DMS79 (cell line): Measurements from ENCODE around the gene CHN2.

Experiments used
- DNase-seq: peaks from one replicate; lab custom pipeline; 2025; lab: John Stamatoyannopoulos, UW

Gene CHN2

DNA sequence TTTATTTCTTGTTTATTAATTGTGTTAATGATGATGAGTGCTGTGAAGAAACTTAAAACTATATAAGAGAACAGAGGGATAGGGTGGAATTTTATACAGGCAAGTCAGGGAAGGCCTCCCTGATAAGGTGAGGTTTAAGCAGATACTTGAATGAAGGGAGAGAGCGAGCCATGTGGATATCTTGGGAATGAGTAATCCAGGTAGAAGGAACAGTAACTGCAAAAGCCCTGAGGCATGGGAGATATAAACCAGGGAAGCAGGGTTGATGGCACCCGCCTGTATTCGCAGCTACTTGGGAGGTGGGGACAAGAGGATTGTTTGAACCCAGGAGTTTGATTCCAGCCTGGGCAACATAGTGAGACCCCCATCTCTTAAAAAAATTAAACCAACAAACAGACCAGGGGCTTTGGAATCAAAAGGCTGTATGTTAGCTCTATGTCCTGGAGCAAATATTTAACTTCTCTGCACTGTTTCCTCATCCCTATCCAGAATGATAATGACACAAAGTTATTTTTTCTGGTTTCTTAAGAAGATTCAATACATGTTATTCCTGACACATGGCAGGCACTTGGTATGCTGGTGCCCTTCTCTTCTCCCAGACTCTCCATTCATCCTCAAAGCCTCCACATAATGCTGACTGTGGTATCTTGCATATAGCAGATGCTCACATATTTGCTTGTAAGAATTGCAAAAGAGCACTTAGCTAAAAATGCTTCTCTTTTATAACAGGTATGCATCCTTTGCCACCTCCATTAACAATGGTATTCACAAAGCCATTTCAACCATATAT, 169.3 kb downstream of the CHN2 start:
- no peak for DNase-seq

DNA sequence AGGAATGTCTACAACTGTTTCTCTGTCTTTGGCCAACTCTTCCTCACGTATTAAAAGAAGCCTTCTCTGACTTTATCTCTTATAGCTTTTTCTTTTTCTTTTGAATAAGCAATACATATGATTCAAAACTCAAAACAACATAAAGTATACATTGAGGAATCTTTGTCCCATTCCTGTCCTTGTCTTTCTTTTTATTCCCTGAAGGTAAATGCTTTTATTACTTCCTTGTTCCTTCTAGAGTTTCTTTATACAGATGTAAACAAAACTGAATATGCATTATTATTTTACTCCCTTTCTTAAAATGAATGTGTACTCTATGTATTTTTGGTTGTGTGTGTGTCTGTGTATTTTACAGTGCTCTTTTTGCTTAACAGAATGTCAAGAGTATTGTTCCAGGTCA, 170.1 kb downstream of the CHN2 start:
- no peak for DNase-seq

DNA sequence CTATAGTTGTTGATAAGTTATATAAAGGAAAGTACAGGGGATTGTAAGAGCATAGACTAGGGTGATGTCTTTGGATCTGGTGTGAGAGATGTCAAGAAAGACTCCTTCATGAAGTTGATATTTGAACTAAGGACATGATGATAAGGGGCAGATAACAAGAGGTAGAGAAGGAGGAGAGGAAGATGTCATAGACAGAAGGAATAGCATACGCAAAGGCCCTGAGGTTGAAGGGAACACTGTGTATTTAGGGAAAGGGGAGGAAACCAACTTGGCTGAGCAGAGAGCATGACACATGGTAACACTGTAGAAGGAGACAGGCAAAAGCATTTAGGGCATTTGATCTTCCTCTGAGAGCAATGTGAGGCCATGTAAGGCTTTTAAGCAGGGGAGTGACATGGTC, 170.8 kb downstream of the CHN2 start:
- no peak for DNase-seq

GRCh38 chr7:29367784-29368183, 173.2 kb downstream of the CHN2 start:
- no peak for DNase-seq

GRCh38 chr7:29369909-29370488, 175.4 kb downstream of the CHN2 start:
- no peak for DNase-seq

DNA sequence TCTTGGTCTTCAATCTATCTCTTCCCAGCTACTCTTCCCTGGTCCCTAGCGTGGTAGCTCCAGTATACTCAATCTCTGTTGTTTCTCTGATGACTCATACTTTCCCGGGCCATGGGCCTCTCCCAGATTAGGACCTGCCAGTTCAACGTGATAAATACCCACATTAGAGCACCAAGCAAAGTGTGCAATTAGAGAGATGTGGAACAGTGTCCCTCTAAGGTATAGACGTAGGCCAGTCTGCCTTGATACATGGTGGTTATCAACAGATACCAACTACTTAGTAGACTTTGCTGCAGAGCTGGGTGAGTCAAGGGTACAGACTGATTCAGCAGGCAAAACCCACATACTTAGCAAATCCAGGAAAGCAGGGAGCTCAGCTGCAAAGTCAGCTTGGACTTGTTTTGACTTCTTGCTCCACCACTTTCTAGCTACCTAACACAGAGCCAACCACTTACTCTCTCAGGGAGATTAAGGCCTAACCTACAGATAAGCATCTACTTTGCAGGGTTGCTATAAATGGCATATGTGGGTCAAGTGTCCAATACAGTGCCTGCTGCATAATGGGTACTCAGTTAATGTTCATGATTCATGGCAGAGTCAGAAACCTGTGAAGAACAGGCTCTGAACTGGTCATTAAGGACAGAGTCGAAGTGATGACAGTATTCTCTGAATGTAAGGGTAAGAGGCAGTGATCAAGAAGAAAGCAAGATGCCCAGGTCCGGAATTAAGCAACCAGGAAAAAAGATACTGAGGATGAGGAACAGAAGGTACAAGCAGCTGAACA, 176.1 kb downstream of the CHN2 start:
- DNase-seq, result no peak

- no peak for DNase-seq
Observed at GRCh38 chr7:29371472-29371871, 176.9 kb downstream of the CHN2 start.

DNA sequence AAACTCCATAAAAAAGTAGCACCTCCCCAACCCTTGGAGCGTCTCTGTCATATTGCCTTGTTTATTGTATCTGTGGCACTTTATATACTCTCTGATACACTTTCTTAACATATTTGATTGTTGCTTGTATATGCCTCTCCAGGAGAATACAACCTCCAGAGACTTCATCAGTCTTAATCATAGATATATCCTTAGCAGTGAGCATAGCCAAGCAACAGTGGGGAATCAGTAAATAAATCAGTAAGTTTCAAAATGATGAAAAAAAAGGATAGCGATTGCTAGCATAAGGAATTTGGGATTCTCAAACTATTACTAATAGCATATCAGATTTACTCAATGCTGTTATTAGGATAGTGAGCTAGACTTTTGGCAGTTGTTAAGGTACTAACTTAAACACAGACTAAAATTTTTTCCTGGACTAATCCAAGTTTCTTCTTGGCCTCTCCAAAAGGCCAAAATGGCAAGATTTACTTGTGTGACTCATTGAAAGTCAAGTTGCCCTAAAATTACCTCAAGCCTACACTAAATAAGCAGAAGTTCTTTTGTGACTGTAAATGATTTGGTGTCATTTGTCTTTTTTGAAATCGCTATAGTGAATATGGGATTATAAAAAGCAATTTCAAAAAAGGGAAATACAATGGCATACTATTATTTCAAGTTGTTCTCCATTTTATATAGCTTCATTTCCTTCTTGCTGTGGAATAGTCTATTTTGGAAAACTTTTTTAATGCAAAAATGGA, 177.9 kb downstream of the CHN2 start:
- DNase-seq, result no peak

DNA sequence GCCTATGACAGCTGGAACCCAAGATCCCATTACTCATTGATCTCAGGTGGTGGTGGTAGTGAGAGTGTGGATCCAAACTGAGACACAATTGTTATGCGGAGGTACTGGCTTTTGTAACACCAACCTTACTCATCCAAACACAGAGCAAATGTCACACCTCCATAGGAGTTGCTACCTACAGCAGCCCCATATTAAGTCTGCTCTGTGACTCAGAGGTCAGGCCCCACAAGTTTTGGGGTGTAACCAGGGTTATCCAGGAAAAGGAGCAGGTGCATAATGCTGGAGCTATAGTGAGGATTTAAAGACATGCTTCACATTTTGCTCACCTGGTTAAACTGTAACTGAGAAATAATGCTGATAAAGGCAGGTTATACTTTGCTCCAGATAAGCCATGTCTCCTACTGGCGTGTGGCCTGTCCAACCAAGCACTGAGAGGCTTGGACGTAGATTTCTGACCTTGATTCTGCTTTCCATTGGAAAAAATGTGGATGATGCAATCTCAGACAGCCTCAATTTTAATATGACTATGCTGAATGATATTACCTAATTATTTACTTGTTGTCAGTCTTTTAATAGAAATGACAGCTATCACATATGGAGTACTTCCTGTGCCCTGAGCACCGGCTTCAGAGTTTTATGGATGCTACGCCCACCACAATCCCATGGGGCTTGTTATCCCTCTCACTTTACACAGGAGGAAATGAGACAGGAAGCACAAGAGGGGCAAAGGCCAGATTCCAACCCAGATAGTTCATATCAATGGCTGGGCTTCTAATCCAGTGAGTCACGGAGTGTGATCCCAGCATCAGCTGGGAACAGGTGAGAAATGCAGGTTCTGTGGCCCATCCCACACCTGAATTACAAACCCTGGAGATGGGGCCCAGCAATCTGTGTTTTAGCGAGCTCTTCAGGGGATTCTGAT, 181.3 kb downstream of the CHN2 start:
- no peak for DNase-seq

- DNase-seq, result no peak
Observed at GRCh38 chr7:29377718-29378117, 183.1 kb downstream of the CHN2 start.

- no peak for DNase-seq
Observed at GRCh38 chr7:29379551-29379950, 185.0 kb downstream of the CHN2 start.

DNA sequence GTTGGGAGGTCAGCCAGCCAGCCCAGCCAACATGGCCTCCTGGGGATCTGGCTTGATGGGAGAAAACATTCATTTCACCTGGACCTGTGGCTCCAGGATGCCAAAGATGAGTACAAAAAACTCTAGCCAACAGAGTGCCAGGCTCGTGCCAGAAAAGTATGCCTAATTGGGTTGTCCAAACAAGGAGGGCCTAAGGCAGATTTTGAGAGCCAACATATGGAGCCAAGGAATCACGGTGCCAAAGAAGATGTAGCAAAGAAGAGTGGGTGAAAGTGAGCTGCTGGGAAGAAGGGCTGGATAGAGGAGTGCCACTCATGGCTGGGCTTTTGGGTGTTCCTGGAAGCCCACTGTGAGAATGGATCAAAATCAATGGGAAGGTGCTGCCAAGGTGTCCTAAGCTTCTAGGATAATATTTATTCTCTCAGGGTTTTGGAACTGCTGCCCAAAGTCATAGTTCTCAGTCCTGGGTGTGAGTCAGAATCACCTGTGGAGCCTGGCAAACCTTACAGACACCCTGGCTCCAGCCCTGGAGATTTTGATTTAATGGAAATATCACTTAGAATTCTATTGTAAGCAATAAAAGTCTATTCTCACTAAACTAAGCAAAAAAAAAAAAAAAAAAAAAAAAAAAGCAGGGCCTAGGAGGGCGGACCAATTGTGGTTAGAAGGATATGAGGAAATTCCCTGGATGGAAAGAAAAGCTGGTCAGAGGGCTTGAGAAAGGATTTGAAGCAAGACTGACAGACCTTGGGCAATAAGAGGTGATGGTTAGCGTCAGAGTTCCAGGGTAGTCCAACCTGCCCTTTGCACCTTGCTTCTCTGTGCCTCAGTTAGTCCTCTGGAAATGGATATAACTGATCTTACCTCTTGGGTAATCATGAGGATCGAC, 186.9 kb downstream of the CHN2 start:
- no peak for DNase-seq

DNA sequence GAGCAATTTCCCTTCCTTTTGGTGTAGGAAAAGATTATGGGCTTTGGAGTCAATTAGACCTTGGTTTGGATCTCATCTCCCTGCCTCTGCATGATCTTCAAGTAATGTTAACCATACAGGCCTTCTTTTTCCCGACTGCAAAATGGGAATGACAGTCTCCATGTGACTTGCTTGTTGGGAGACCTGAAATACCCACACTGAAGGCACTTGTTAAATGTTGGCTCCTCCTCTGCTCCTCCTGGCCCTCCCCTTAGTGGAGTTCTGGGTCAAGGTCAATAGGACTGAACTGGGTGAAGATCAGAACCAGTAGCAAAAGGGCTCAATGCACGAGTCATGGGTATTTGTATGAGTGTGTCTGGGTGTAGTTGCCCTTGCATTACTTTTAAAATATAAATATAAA, 189.7 kb downstream of the CHN2 start:
- DNase-seq, result no peak

GRCh38 chr7:29385214-29385814, 190.7 kb downstream of the CHN2 start:
- no peak for DNase-seq

- DNase-seq, result no peak
Observed at GRCh38 chr7:29386196-29386765, 191.7 kb downstream of the CHN2 start.

DNA sequence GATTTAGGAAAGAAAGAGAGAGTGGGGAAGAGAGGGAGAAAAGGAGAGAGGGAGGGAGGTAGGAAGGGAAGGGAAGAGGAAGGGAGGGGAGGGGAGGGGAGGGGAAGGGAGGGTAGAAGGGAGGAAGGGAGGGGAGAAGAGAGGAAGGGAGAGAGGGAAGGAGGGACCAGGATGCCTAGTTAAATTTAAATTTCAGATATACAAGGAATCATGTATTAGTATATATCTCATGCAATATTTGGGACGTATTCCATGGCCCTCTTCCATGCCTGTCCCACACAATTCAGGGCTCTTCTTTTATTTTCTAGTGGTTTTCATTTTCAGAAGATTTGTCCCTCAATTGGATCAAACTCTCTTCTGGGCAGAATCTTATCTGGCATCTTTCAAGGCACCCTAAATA, 196.7 kb downstream of the CHN2 start:
- DNase-seq, result no peak

- DNase-seq, result no peak
Observed at GRCh38 chr7:29394321-29394720, 199.7 kb downstream of the CHN2 start.

- no peak for DNase-seq
Observed at GRCh38 chr7:29396563-29396962, 202.0 kb downstream of the CHN2 start.

GRCh38 chr7:29397398-29397797, 202.8 kb downstream of the CHN2 start:
- DNase-seq, result no peak

GRCh38 chr7:29398011-29398410, 203.4 kb downstream of the CHN2 start:
- DNase-seq, result no peak
